SK-N-SH (cell line): ENCODE measurements around the gene CACNA2D4. TPM values are rescaled to one million over a fixed set of nuclear protein-coding genes. Genes with fewer than 3 reads are reported as not detected.

ENCODE experiments used
- CTCF ChIA-PET: fragments of 300-600, 350-600 bp; formaldehyde crosslinking; extraction: SDS; loops from one replicate; lab custom pipeline; 2021; lab: Yijun Ruan, JAX
- POLR2A ChIA-PET: fragments of 350-600 bp; sonication (Branson Sonifier 250); formaldehyde crosslinking; extraction: SDS; loops from one replicate; lab custom pipeline; 2020; ENCODE audit warnings: antibody characterized with exemption, inconsistent platforms; lab: Yijun Ruan, JAX
- DNase-seq: peaks from one replicate; pipeline ENCODE4 v3.0.0; 2012
- H2AFZ ChIP-seq: fragments of 200-600 bp; sonication (generic); 2 replicates; pipeline ENCODE4 v1.8.1; 2016; ENCODE audit warnings: antibody characterized with exemption, mild to moderate bottlenecking, low read depth
- H3F3A ChIP-seq: fragments of 200-600 bp; sonication (generic); replicated peaks from 2 replicates; pipeline ENCODE3; 2016; ENCODE audit warnings: antibody characterized with exemption, mild to moderate bottlenecking; ENCODE audit not compliant: insufficient read depth
- H3K27ac ChIP-seq, 2 experiments: fragments of 200-500 bp in 1 of 2; fragments of 200-600 bp in 1 of 2; sonication (Bioruptor generic) in 1 of 2; sonication (generic), shearing (Covaris generic) in 1 of 2; 2 replicates each; pipeline versions ENCODE4 v1.5.1 to v1.6.1; 2014 to 2016; ENCODE audit warnings: low read depth in 2 of 2, inconsistent platforms in 1 of 2, low read length in 1 of 2, mild to moderate bottlenecking in 1 of 2, mixed read lengths in 1 of 2
- H3K27me3 ChIP-seq: fragments of 200-600 bp; sonication (generic), shearing (Covaris generic); 2 replicates; pipeline ENCODE4 v1.6.1; 2016; ENCODE audit warnings: mixed run types; ENCODE audit not compliant: insufficient read depth
- H3K36me3 ChIP-seq, 2 experiments: fragments of 200-500 bp in 1 of 2; fragments of 200-600 bp in 1 of 2; sonication (Bioruptor generic) in 1 of 2; sonication (generic) in 1 of 2; replicated peaks in 1 of 2; 2 replicates each; pipeline versions ENCODE3 to v1.5.1; 2014 to 2016; ENCODE audit warnings: low read length in 1 of 2, mild to moderate bottlenecking in 1 of 2; ENCODE audit not compliant: insufficient read depth in 2 of 2, control insufficient read depth in 1 of 2
- H3K4me1 ChIP-seq, 2 experiments: fragments of 200-500 bp in 1 of 2; fragments of 200-600 bp in 1 of 2; sonication (Bioruptor generic) in 1 of 2; sonication (generic), shearing (Covaris generic) in 1 of 2; 2 replicates each; pipeline versions ENCODE4 v1.5.1 to v1.6.1; 2014 to 2016; ENCODE audit warnings: low read depth in 1 of 2, low read length in 1 of 2, mixed run types in 1 of 2; ENCODE audit not compliant: insufficient read depth in 2 of 2, control insufficient read depth in 1 of 2
- H3K4me2 ChIP-seq: fragments of 200-600 bp; sonication (generic), shearing (Covaris generic); 2 replicates; pipeline ENCODE4 v1.6.1; 2017; ENCODE audit warnings: mixed run types
- H3K4me3 ChIP-seq, 2 experiments: fragments of 200-500 bp in 1 of 2; fragments of 200-600 bp in 1 of 2; sonication (Bioruptor generic) in 1 of 2; sonication (generic), shearing (Covaris generic) in 1 of 2; 2 replicates each; pipeline versions ENCODE4 v1.5.1 to v1.8.1; 2014 to 2016; ENCODE audit warnings: low read depth in 2 of 2, inconsistent platforms in 1 of 2, low read length in 1 of 2, mild to moderate bottlenecking in 1 of 2, mixed read lengths in 1 of 2, moderate library complexity in 1 of 2
- H3K79me2 ChIP-seq: fragments of 200-600 bp; sonication (generic); 2 replicates; pipeline ENCODE4 v1.8.1; 2017; ENCODE audit warnings: mild to moderate bottlenecking; ENCODE audit not compliant: insufficient read depth
- H3K9ac ChIP-seq: fragments of 200-600 bp; sonication (generic); 2 replicates; pipeline ENCODE4 v1.6.1; 2017; ENCODE audit warnings: mixed run types
- H3K9me2 ChIP-seq: fragments of 200-600 bp; sonication (generic); 2 replicates; pipeline ENCODE4 v1.6.1; 2017; ENCODE audit warnings: mixed run types
- H3K9me3 ChIP-seq: fragments of 200-600 bp; sonication (generic); 2 replicates; pipeline ENCODE4 v1.6.1; 2017; ENCODE audit warnings: mixed run types, mild to moderate bottlenecking, moderate library complexity
- H4K20me1 ChIP-seq: fragments of 200-600 bp; sonication (generic); 2 replicates; pipeline ENCODE4 v1.6.1; 2017; ENCODE audit warnings: mild to moderate bottlenecking, mixed run types; ENCODE audit not compliant: insufficient read depth
- CHD2 ChIP-seq: fragments of 150-350 bp; IDR thresholded peaks from 2 replicates; pipeline ENCODE4 v1.6.1; 2018; ENCODE audit warnings: low read length; ENCODE audit not compliant: partially characterized antibody
- EP300 ChIP-seq, 2 experiments: IDR thresholded peaks; 2 replicates each; pipeline versions ENCODE4 v1.4.0 to v1.6.1; 2012; ENCODE audit warnings: borderline replicate concordance in 1 of 2, low read depth in 1 of 2, low read length in 1 of 2
- FOSL2 ChIP-seq: IDR thresholded peaks from 2 replicates; pipeline ENCODE4 v1.4.0; 2012; ENCODE audit warnings: low read depth, mild to moderate bottlenecking, moderate library complexity, borderline replicate concordance
- FOXJ3 ChIP-seq: sonication (generic); formaldehyde crosslinking; IDR thresholded peaks from 2 replicates; pipeline ENCODE4 v1.5.1; 2020; ENCODE audit warnings: mild to moderate bottlenecking, missing genetic modification reagents
- GATA2 ChIP-seq: sonication (generic); formaldehyde crosslinking; IDR thresholded peaks from 2 replicates; pipeline ENCODE4 v1.5.0; 2020; ENCODE audit warnings: mild to moderate bottlenecking, missing genetic modification reagents
- MXI1 ChIP-seq: IDR thresholded peaks from 2 replicates; pipeline ENCODE4 v1.6.1; 2012; ENCODE audit warnings: mild to moderate bottlenecking, low read depth, low read length, improper control_type of control experiment
- NFIC ChIP-seq: IDR thresholded peaks from 2 replicates; pipeline ENCODE4 v1.4.0; 2012; ENCODE audit warnings: borderline replicate concordance
- RFX5 ChIP-seq: IDR thresholded peaks from 2 replicates; pipeline ENCODE4 v1.6.1; 2012; ENCODE audit warnings: mild to moderate bottlenecking, improper control_type of control experiment, low read length
- RXRA ChIP-seq: IDR thresholded peaks from 2 replicates; pipeline ENCODE4 v1.4.0; 2012; ENCODE audit warnings: low read depth, mild to moderate bottlenecking, borderline replicate concordance
- SMC3 ChIP-seq: IDR thresholded peaks from 2 replicates; pipeline ENCODE4 v1.6.1; 2012; ENCODE audit warnings: low read depth, low read length, improper control_type of control experiment
- YY1 ChIP-seq: IDR thresholded peaks from 2 replicates; pipeline ENCODE4 v1.4.0; 2012; ENCODE audit warnings: low read depth, mild to moderate bottlenecking
- WGBS: methylation state at CpG from one replicate; pipeline ENCODE4 v1.1.6; 2017; ENCODE audit warnings: low lambda C conversion rate; 5-methylcytosine and 5-hydroxymethylcytosine counted together
- polyA plus RNA-seq, 3 experiments: library from polyadenylated mRNA; depleted of rRNA; stranded (reverse); fragments of >200 nt; gene quantifications; 2 replicates each; pipeline ENCODE4 v1.2.3, GENCODE V29; 2012
- TF ChIP-seq, protein P1 (sequence below): IDR thresholded peaks from 2 replicates; pipeline ENCODE4; 2012
- TF ChIP-seq, protein P2 (sequence below): IDR thresholded peaks from 2 replicates; pipeline ENCODE4 v1.6.1; 2012; ENCODE audit warnings: mild to moderate bottlenecking, low read depth, low read length, moderate library complexity
- TF ChIP-seq, protein P3 (sequence below): fragments of 150-350 bp; IDR thresholded peaks from 2 replicates; pipeline ENCODE4 v1.6.1; 2016; ENCODE audit warnings: mild to moderate bottlenecking, low read depth, low read length
- TF ChIP-seq, protein P4 (sequence below): fragments of 200-600 bp; sonication (generic); IDR thresholded peaks from 2 replicates; pipeline ENCODE4 v1.6.1; 2017; ENCODE audit warnings: antibody characterized with exemption, mild to moderate bottlenecking, moderate library complexity

The CACNA2D4 gene
- polyA plus RNA-seq, 1 of the 3 experiments (the other 2 are of a cell fraction) = 0.02 TPM

DNA sequence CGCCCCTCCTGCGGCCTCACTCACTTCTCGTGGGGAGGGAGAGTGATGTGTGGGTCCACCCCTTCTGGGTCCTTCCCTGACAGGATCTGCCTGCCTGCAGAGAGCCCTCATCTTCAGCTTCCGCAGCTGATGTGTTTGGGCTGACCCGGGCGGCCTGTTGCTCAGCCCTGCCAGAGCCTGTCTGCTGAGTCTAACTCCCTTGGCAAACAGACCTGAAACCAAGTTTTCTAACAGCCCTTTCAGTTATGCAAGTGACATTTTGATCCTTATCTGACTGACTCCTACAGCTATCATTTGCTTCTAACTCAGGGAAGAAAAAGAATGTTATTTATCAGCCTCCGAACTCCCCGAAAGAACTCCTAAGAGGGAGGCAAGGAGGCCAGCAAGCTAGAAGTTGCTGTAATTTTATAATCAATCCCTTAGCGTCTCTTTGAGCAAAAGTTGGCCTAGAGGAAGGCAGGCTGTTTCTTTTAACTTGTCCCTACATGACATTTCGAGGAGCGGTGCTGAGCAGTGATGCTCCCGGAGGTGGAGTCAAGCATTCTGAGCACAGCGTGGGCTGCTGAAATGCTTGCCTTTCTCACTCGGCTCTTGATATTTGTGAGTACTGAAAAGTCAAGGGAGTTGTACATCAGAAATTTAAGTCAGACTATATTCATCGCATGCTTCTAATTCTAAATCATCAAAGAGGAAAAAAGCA, 31.5 kb upstream of the CACNA2D4 start:
- WGBS = 93% methylated on average over 10 of the region's 15 CpGs
- no peak overlapping the region for H3K9ac ChIP-seq
- no peak overlapping the region for H3K4me2 ChIP-seq
- no peaks in the 10 kb centered on the region for H3K9me2 ChIP-seq
- ChIA-PET POLR2A (no interaction called here), CTCF (interaction anchor here (1.3 to 3.1 kb wide), 4 partner anchors 10 to 159 kb away, joined by 4 to 37 read pairs (median 6); no protein-coding TSS in a partner anchor)
- no peaks in the 10 kb centered on the region for H3K79me2 ChIP-seq
- DNase-seq = no peak
- no peak overlapping the region for H2AFZ ChIP-seq
- H3K36me3 ChIP-seq = peaks cover 48 to 57% of the 10 kb centered on the region in 2 experiments
- no peaks in the 10 kb centered on the region; a peak in 1 of 4 replicates for H3K4me1 ChIP-seq
- TF ChIP-seq, protein P1, sequence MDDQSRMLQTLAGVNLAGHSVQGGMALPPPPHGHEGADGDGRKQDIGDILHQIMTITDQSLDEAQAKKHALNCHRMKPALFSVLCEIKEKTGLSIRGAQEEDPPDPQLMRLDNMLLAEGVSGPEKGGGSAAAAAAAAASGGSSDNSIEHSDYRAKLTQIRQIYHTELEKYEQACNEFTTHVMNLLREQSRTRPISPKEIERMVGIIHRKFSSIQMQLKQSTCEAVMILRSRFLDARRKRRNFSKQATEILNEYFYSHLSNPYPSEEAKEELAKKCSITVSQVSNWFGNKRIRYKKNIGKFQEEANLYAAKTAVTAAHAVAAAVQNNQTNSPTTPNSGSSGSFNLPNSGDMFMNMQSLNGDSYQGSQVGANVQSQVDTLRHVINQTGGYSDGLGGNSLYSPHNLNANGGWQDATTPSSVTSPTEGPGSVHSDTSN = no peak
- TF ChIP-seq, protein P2, sequence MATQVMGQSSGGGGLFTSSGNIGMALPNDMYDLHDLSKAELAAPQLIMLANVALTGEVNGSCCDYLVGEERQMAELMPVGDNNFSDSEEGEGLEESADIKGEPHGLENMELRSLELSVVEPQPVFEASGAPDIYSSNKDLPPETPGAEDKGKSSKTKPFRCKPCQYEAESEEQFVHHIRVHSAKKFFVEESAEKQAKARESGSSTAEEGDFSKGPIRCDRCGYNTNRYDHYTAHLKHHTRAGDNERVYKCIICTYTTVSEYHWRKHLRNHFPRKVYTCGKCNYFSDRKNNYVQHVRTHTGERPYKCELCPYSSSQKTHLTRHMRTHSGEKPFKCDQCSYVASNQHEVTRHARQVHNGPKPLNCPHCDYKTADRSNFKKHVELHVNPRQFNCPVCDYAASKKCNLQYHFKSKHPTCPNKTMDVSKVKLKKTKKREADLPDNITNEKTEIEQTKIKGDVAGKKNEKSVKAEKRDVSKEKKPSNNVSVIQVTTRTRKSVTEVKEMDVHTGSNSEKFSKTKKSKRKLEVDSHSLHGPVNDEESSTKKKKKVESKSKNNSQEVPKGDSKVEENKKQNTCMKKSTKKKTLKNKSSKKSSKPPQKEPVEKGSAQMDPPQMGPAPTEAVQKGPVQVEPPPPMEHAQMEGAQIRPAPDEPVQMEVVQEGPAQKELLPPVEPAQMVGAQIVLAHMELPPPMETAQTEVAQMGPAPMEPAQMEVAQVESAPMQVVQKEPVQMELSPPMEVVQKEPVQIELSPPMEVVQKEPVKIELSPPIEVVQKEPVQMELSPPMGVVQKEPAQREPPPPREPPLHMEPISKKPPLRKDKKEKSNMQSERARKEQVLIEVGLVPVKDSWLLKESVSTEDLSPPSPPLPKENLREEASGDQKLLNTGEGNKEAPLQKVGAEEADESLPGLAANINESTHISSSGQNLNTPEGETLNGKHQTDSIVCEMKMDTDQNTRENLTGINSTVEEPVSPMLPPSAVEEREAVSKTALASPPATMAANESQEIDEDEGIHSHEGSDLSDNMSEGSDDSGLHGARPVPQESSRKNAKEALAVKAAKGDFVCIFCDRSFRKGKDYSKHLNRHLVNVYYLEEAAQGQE = no peak
- TF ChIP-seq SMC3 (no peak), FOSL2 (no peak), CHD2 (no peak), MXI1 (no peak), NFIC (no peak), RXRA (no peak), FOXJ3 (no peak), EP300 (IDR thresholded peaks at IDR 0.05; ENCODE audit: borderline replicate concordance in 1 of 2, low read depth in 1 of 2, low read length in 1 of 2) (no peak), GATA2 (CRISPR knock-in tag) (no peak), RFX5 (no peak), YY1 (no peak)
- TF ChIP-seq, protein P3, sequence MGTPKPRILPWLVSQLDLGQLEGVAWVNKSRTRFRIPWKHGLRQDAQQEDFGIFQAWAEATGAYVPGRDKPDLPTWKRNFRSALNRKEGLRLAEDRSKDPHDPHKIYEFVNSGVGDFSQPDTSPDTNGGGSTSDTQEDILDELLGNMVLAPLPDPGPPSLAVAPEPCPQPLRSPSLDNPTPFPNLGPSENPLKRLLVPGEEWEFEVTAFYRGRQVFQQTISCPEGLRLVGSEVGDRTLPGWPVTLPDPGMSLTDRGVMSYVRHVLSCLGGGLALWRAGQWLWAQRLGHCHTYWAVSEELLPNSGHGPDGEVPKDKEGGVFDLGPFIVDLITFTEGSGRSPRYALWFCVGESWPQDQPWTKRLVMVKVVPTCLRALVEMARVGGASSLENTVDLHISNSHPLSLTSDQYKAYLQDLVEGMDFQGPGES = no peak
- TF ChIP-seq, protein P4, sequence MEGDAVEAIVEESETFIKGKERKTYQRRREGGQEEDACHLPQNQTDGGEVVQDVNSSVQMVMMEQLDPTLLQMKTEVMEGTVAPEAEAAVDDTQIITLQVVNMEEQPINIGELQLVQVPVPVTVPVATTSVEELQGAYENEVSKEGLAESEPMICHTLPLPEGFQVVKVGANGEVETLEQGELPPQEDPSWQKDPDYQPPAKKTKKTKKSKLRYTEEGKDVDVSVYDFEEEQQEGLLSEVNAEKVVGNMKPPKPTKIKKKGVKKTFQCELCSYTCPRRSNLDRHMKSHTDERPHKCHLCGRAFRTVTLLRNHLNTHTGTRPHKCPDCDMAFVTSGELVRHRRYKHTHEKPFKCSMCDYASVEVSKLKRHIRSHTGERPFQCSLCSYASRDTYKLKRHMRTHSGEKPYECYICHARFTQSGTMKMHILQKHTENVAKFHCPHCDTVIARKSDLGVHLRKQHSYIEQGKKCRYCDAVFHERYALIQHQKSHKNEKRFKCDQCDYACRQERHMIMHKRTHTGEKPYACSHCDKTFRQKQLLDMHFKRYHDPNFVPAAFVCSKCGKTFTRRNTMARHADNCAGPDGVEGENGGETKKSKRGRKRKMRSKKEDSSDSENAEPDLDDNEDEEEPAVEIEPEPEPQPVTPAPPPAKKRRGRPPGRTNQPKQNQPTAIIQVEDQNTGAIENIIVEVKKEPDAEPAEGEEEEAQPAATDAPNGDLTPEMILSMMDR = no peak
- H3K4me3 ChIP-seq = no peak overlapping the region
- no peak overlapping the region for H3K27ac ChIP-seq
- no peaks in the 10 kb centered on the region for H3K9me3 ChIP-seq
- H3K27me3 ChIP-seq = no peaks in the 10 kb centered on the region
- no peaks in the 10 kb centered on the region for H4K20me1 ChIP-seq
- H3F3A ChIP-seq = peaks cover 5% of the 10 kb centered on the region
